Activated naive CD8-positive, alpha-beta T cell treated with anti-CD3 and anti-CD28 coated beads, Interleukin-2, amount 10 ng/mL, durations not matched to agents 7 days and 5 days (primary cell): ENCODE measurements around the gene DNMT3A. TPM values are rescaled to one million over a fixed set of nuclear protein-coding genes. Genes with fewer than 3 reads are reported as not detected.

Experiments
- ATAC-seq: fragments of 150-1000 bp; cut with Tn5 transposase; one replicate; pipeline ENCODE4 v1.10.0; 2021; ENCODE audit warnings: low read depth, moderate library complexity
- POLR2A ChIA-PET: fragments of 350-600 bp; sonication (Branson Sonifier 250); formaldehyde crosslinking; loops from one replicate; lab custom pipeline; 2021; ENCODE audit warnings: antibody characterized with exemption; lab: Charles Lee
- DNase-seq: peaks from one replicate; pipeline ENCODE4 v3.0.0; 2021
- H3K27ac Mint-ChIP-seq: one replicate; pipeline ENCODE4 v1.8.0; 2022; ENCODE audit warnings: mild to moderate bottlenecking, mixed read lengths
- H3K27me3 Mint-ChIP-seq: one replicate; pipeline ENCODE4 v1.8.0; 2022; ENCODE audit warnings: mild to moderate bottlenecking, moderate library complexity, mixed read lengths
- H3K36me3 Mint-ChIP-seq: one replicate; pipeline ENCODE4 v1.8.0; 2021; ENCODE audit warnings: mild to moderate bottlenecking, mixed read lengths
- H3K4me1 Mint-ChIP-seq: one replicate; pipeline ENCODE4 v1.8.0; 2021; ENCODE audit warnings: mixed read lengths
- H3K4me3 Mint-ChIP-seq: one replicate; pipeline ENCODE4 v1.8.0; 2022; ENCODE audit warnings: mild to moderate bottlenecking, moderate library complexity, mixed read lengths
- H3K9me3 Mint-ChIP-seq: one replicate; pipeline ENCODE4 v1.8.0; 2021; ENCODE audit warnings: mixed read lengths
- total RNA-seq, 2 experiments: library from RNA; stranded (reverse); gene quantifications; one replicate each; pipeline ENCODE4 v1.2.3, GENCODE V29; 2021

DNMT3A gene
- total RNA-seq, 2 experiments from 2014 or later = 76.7 to 84.7 TPM

GRCh38 chr2:25337276-25337675 lies 4.4 kb downstream of the DNMT3A start:
- ATAC-seq (peak; percentile 28), DNase-seq (no peak)
- POLR2A ChIA-PET = interaction anchor here (1.4 to 6.1 kb wide), 5 partner anchors 14 to 42 kb away, joined by 5 to 42 read pairs (median 9); no protein-coding TSS in a partner anchor
- H3K4me1 Mint-ChIP-seq = peaks cover 55% of the 10 kb centered on the region
- H3K27ac Mint-ChIP-seq = peak overlapping the region; percentile 78
- H3K36me3 Mint-ChIP-seq = no peaks in the 10 kb centered on the region
- H3K27me3 Mint-ChIP-seq = no peaks in the 10 kb centered on the region
- no peaks in the 10 kb centered on the region for H3K9me3 Mint-ChIP-seq
- H3K4me3 Mint-ChIP-seq = peak overlapping the region; percentile 63

GRCh38 chr2:25336383-25336841 lies 5.3 kb downstream of the DNMT3A start:
- no peak for ATAC-seq
- Mint-ChIP-seq H3K27me3 (no peaks in the 10 kb centered on the region), H3K36me3 (peaks cover 3% of the 10 kb centered on the region), H3K4me3 (peak overlapping the region; percentile 13), H3K4me1 (peaks cover 62% of the 10 kb centered on the region), H3K27ac (peak overlapping the region; percentile 78), H3K9me3 (no peaks in the 10 kb centered on the region)
- DNase-seq = no peak
- POLR2A ChIA-PET = interaction anchor here (0.6 to 6.1 kb wide), 6 partner anchors 12 to 184 kb away, joined by 3 to 42 read pairs (median 4); no protein-coding TSS in a partner anchor

- DNase-seq (no peak), ATAC-seq (no peak)
- Mint-ChIP-seq H3K9me3 (no peaks in the 10 kb centered on the region), H3K4me3 (no peak overlapping the region), H3K4me1 (peaks cover 67% of the 10 kb centered on the region), H3K36me3 (peaks cover 6% of the 10 kb centered on the region), H3K27me3 (no peaks in the 10 kb centered on the region), H3K27ac (no peak overlapping the region)
- POLR2A ChIA-PET = interaction anchor here (0.7 to 6.1 kb wide), 5 partner anchors 12 to 41 kb away, joined by 3 to 42 read pairs (median 3); no protein-coding TSS in a partner anchor
Measured at GRCh38 chr2:25335971-25336370, 5.8 kb downstream of the DNMT3A start.

DNA sequence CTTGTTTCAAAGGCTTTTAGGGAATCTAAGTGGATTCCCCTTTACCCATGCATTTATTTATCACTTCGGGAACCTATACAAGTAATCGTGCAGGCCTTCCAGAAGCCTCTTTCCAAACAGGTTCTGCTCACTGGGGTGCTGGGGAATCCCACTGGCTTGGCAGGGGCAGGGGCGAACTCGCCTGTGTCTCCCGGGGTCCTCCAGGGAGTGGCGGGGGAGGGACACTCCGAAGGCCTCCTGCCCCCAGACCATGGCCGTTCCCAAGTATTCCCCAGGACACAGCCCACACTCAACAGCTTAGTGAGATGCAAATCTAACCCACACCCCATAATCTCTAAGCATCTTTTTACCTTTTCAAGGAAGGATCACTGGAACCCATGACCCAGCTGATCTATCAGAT lies 6.5 kb downstream of the DNMT3A start:
- DNase-seq = no peak
- Mint-ChIP-seq H3K4me1 (peaks cover 70% of the 10 kb centered on the region), H3K27me3 (no peaks in the 10 kb centered on the region), H3K9me3 (no peaks in the 10 kb centered on the region), H3K27ac (peak overlapping the region; percentile 42), H3K4me3 (peak overlapping the region; percentile 56), H3K36me3 (peaks cover 9% of the 10 kb centered on the region)
- no peak for ATAC-seq
- POLR2A ChIA-PET = interaction anchor here (0.8 to 6.1 kb wide), 3 partner anchors 20 to 41 kb away, joined by 3 to 42 read pairs (median 9); no protein-coding TSS in a partner anchor

DNA sequence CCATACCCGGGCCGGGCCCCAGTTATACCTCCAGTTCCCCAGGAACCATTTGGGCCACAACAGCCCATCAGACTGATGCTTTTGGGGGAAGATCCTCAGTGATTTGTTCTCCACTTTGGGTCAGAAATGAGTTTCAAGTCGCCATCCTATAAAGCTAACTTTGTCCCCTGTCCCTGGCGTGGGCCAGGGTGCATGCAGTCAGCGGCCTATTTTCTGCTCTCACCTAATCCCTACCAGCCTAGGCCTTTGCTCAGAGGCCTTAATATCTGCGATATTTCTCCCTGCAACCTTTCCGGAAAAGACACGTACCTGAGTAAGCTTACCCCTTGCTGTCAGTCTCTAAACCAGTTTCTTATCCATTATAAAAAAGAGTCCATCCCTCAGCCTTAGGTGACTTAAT lies 7.2 kb downstream of the DNMT3A start:
- Mint-ChIP-seq H3K9me3 (no peaks in the 10 kb centered on the region), H3K4me1 (peaks cover 71% of the 10 kb centered on the region), H3K4me3 (peak overlapping the region; percentile 56), H3K36me3 (peaks cover 12% of the 10 kb centered on the region), H3K27ac (peak overlapping the region; percentile 71), H3K27me3 (no peaks in the 10 kb centered on the region)
- DNase-seq (no peak), ATAC-seq (no peak)
- POLR2A ChIA-PET = interaction anchor here (0.8 to 2.7 kb wide), 4 partner anchors 8 to 49 kb away, joined by 3 to 15 read pairs (median 4); no protein-coding TSS in a partner anchor

DNA sequence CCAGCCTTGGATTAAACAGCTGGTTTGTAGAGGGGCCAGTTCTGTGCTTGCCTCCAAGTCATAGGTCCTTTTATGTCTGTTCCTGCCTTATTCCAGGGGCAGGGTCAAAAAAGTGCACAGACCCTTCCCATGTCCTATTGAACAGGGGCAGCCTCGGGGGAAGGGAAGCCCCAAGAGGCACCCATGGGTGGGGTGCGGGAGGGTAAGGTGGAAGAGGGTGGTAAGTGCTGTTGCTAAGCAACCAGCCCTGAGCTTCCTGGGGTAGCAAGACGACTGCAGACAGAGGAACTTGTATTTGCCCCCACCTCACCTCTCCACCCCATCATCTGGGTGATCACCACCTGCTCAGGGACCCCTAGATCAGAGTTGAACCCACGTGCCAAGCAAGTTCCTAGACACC lies 7.7 kb downstream of the DNMT3A start:
- POLR2A ChIA-PET = interaction anchor here (0.8 to 2.7 kb wide), 4 partner anchors 9 to 48 kb away, joined by 3 to 15 read pairs (median 4); no protein-coding TSS in a partner anchor
- H3K27ac Mint-ChIP-seq = peak overlapping the region; percentile 71
- peak overlapping the region; percentile 56 for H3K4me3 Mint-ChIP-seq
- no peak for DNase-seq
- H3K36me3 Mint-ChIP-seq = peaks cover 13% of the 10 kb centered on the region
- peaks cover 67% of the 10 kb centered on the region for H3K4me1 Mint-ChIP-seq
- no peaks in the 10 kb centered on the region for H3K27me3 Mint-ChIP-seq
- peak; percentile 32 for ATAC-seq
- no peaks in the 10 kb centered on the region for H3K9me3 Mint-ChIP-seq

GRCh38 chr2:25332571-25332970 lies 9.2 kb downstream of the DNMT3A start:
- H3K9me3 Mint-ChIP-seq = peaks cover 7% of the 10 kb centered on the region
- peaks cover 21% of the 10 kb centered on the region for H3K36me3 Mint-ChIP-seq
- DNase-seq = no peak
- H3K27me3 Mint-ChIP-seq = no peaks in the 10 kb centered on the region
- H3K27ac Mint-ChIP-seq = no peak overlapping the region
- peaks cover 55% of the 10 kb centered on the region for H3K4me1 Mint-ChIP-seq
- no peak for ATAC-seq
- no peak overlapping the region for H3K4me3 Mint-ChIP-seq
- POLR2A ChIA-PET = interaction anchor here (2.7 kb wide), 1 partner anchor 18 kb away, joined by 15 read pairs; no protein-coding TSS in a partner anchor

- DNase-seq = no peak
- Mint-ChIP-seq H3K4me3 (no peak overlapping the region), H3K9me3 (peaks cover 11% of the 10 kb centered on the region), H3K27ac (peak overlapping the region; percentile 62), H3K27me3 (no peaks in the 10 kb centered on the region), H3K4me1 (peaks cover 48% of the 10 kb centered on the region), H3K36me3 (peaks cover 29% of the 10 kb centered on the region)
- POLR2A ChIA-PET = interaction anchor here (1.5 to 2.7 kb wide), 2 partner anchors 11 to 17 kb away, joined by 4 to 15 read pairs; no protein-coding TSS in a partner anchor
- ATAC-seq = no peak
Measured at GRCh38 chr2:25331686-25332365, 9.9 kb downstream of the DNMT3A start.

DNA sequence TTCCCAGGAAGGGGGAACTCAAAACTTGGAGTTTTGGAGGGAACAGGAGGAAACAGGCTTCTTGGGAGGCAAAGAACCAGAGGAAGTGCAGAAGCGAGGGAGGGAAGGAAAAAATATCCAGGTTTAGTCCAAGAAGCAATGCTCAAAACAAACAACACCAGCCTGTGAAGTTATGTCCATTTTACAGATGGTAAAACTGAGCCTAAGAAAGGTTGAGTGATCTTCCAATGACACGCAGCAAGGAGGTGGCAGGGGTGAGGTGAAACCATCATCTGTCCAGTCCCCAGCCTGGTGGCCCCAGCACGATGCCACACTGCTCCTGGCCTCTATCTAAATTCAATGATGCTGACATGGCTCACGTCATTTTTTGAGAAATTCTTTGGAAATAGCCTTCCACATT lies 10.8 kb downstream of the DNMT3A start:
- Mint-ChIP-seq H3K36me3 (peaks cover 38% of the 10 kb centered on the region), H3K9me3 (peaks cover 15% of the 10 kb centered on the region), H3K27me3 (no peaks in the 10 kb centered on the region), H3K27ac (no peak overlapping the region), H3K4me3 (no peak overlapping the region), H3K4me1 (peaks cover 42% of the 10 kb centered on the region)
- POLR2A ChIA-PET = interaction anchor here (1.3 to 1.5 kb wide), 2 partner anchors 12 to 17 kb away, joined by 4 read pairs; no protein-coding TSS in a partner anchor
- DNase-seq (no peak), ATAC-seq (no peak)

- no peak overlapping the region for H3K27ac Mint-ChIP-seq
- DNase-seq (no peak), ATAC-seq (no peak)
- no peaks in the 10 kb centered on the region for H3K27me3 Mint-ChIP-seq
- H3K4me1 Mint-ChIP-seq = peaks cover 38% of the 10 kb centered on the region
- POLR2A ChIA-PET = interaction anchor here (1.3 kb wide), 1 partner anchor 16 kb away, joined by 4 read pairs; no protein-coding TSS in a partner anchor
- peaks cover 44% of the 10 kb centered on the region for H3K36me3 Mint-ChIP-seq
- H3K9me3 Mint-ChIP-seq = peaks cover 15% of the 10 kb centered on the region
- no peak overlapping the region for H3K4me3 Mint-ChIP-seq
Measured at GRCh38 chr2:25330273-25330672, 11.5 kb downstream of the DNMT3A start.

- peaks cover 44% of the 10 kb centered on the region for H3K36me3 Mint-ChIP-seq
- no peak for DNase-seq
- POLR2A ChIA-PET = interaction anchor here (2.8 kb wide), 1 partner anchor 13 kb away, joined by 13 read pairs; no protein-coding TSS in a partner anchor
- H3K4me3 Mint-ChIP-seq = no peak overlapping the region
- peaks cover 31% of the 10 kb centered on the region for H3K4me1 Mint-ChIP-seq
- no peak overlapping the region for H3K27ac Mint-ChIP-seq
- H3K9me3 Mint-ChIP-seq = peaks cover 15% of the 10 kb centered on the region
- no peak for ATAC-seq
- H3K27me3 Mint-ChIP-seq = no peaks in the 10 kb centered on the region
Measured at GRCh38 chr2:25328152-25329085, 13.3 kb downstream of the DNMT3A start.

DNA sequence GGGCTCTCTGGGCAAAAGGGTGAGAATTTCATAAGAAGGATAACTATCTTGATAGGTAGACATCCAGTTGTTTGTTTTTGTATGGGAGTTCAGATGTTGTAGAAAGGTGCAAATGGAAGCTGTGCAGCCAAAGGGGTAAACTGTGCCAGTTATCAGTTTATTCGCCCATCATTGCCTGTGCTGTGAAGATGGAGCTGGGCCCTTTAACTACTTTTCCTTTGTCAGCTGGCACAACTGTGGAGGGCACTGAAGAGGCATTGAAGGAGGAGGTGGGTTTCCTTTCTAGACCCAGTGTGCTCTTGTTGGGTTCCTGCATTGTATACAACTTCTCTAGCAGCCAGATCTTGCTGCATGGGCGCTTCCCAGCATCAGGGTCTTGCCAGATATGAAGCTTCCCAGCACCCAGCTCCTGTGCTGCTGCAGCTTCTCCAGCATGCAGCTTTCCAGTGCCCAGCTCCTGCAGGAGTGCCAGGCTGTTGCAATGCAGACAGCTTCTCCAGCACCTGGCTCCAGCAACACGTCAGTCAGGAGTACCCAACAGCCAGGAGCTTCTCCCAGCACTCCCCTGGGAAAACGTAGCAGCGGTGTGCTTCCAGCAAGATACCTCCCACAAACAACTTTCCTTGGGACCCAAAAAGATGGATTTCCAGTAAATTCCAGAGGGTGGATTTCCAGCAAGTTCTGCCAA lies 15.3 kb downstream of the DNMT3A start:
- Mint-ChIP-seq H3K27ac (no peak overlapping the region), H3K36me3 (peaks cover 49% of the 10 kb centered on the region), H3K9me3 (peaks cover 15% of the 10 kb centered on the region), H3K27me3 (no peaks in the 10 kb centered on the region), H3K4me1 (peaks cover 31% of the 10 kb centered on the region), H3K4me3 (no peak overlapping the region)
- POLR2A ChIA-PET = interaction anchor here (2.8 kb wide), 1 partner anchor 11 kb away, joined by 13 read pairs; no protein-coding TSS in a partner anchor
- ATAC-seq (no peak), DNase-seq (no peak)
